ENCODE data around the gene HHATL.

The HHATL gene

DNA sequence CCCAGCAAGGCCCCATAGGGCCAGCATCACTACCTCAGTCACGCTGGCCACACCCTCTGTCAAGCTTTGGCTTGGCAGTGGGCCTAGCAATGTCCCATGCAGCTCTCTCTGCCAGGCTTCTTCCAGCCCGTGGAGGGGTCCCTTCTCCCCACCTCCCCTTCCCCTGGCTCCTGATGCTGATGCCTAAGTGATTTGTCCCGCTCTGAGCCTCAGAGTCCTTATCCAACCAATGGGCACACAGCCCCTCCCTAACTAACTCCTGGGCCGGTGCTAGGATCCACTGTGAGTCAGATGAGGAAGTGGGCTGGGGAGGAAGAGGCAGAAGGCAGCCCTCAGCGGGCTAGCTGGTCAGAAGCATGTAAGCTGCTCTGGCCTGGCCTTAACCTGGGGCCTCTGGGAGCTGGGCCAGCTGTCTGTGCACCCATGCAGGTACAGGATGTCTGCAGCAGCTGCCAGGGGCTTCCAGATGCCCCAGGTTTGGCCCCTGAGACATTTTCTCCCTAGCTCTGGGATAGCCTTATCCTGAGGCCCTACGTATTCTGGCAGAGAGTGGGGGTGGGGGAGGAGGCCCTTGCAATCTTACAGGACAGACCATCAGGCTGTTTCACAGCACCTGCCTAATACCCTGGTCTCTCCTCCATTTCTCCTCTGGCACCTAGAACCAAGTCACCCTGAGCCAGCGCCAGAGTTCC, 49.8 kb downstream of the HHATL start:
- no peak for DNase-seq (ENCODE audit: low read depth, low spot score)

DNA sequence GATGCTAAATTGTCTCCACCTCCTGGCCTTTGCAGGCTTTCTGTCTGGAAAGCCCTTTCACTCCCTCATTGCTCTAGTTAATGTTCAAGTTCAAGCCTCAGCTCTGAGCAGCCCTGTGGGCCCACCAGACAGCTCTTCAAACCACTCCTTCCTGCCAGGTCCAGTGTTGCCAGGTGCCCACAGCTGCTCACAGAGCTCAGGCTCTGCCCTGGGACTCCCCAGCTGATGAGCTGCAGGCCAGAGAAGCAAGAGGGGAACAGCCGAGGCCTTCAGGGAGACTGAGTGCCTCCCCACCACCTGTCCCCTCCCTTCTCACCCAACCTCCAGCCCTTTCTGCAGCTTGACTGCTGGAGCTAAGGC, 50.4 kb downstream of the HHATL start:
- DNase-seq (ENCODE audit: low read depth, low spot score): no peak

DNA sequence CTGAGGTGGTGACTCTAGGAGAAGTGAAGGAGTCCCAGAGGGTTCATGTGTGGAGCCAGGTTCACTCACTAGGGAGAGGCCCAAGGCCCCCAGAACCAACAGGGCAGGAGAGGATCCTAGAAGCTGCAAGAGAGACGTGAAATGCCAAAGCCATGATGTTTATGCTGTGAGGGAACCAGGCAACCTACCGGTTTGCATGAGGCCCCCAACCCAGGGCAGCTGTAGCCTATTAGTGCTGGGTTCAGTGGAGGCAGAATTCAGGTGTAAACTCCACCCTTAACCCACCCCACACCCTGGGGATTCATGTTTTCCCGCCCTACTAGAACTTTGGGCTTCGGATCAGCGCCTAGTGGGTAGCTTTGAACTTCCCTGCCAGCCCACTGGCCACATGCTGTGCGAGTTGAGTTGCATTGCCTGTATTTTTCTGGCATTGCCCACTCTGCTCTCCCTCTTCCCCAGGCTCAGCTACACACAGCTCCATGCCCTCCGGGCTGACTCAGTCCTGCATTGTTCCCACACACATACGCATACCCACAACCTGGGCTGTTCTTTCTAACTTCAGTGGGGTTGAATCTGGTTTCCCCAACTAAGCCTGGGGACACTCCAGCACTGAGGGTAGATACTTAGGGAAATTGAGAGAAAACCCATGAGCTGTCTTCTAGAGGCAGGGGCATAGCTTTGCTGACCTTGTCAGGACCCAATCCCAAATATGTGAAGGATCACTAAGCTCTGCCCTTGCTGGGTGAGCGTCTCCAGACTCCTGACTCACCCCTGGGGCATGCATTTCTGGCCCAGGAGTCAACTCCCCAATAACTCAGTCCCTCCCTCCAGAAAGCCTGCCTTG, 51.1 kb downstream of the HHATL start:
- DNase-seq (ENCODE audit: low read depth, low spot score): no peak

GRCh38 chr3:42649783-42650182, 52.8 kb downstream of the HHATL start:
- no peak for DNase-seq (ENCODE audit: low read depth, low spot score)

DNA sequence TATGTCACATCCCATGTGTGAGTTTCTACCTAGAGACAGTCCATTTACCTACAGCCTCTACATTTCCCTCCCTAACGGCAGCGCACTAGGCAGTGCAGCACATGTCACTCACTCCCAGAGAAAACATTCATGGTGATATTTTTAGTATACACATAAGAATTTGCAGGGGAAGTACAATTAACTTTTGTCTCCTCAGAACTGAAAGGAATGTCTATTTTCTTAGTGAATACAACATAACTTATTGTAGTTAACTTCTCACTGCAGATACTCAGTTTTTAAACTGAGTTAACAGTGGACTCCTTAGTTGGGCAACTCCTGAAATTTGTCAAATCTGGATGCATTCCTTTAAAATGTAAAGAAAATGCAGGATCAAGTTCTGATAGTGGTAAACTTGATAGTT, 53.6 kb downstream of the HHATL start:
- DNase-seq (ENCODE audit: low read depth, low spot score): no peak

GRCh38 chr3:42647821-42648459, 54.7 kb downstream of the HHATL start:
- DNase-seq (ENCODE audit: low read depth, low spot score): no peak
